Cardiac fibroblast (primary cell): Measurements from ENCODE around the gene ZFAND3.
"Not testable (repeated sequence)": the region's sequence is repeated elsewhere in the genome, so short reads cannot be mapped to it uniquely, and the experiment has no call there.

Experiments
- DNase-seq, 2 donors: peaks; one replicate each; pipeline versions ENCODE4 v3.0.0 to v3.0.0-alpha.2; 2010; ENCODE audit warnings: low read depth in 2 of 2
- H3K4me3 ChIP-seq, 2 donors: replicated peaks in 1 of 2; 1 replicate in 1 of 2; 2 replicates in 1 of 2; pipeline ENCODE4 v1.5.1; 2011; ENCODE audit warnings: low read depth in 2 of 2, low read length in 2 of 2, mild to moderate bottlenecking in 2 of 2, moderate library complexity in 1 of 2
- TF ChIP-seq, protein P1 (sequence below): IDR thresholded peaks from one replicate; pipeline ENCODE4 v1.5.1; 2011; ENCODE audit warnings: low read depth, mild to moderate bottlenecking, low read length, inconsistent platforms

ZFAND3 gene

DNA sequence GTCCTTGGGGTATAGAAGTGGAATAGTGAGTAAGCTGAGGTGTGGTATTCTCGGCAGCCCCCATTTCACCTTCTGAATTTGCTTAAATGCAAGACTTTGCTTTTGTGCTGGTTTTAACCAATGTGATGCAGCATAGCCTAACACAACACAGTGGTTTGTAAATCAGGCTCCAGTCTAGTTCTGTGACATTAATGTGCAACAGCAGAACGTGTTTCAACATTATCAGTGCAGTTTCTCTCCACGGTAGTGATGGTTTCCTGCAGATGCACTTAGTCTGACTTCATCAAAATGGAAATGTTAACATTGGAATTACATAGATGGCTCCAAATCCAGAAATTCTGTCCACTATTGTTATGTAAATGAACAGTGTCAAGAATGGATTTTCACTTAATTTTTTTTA lies 139.5 kb downstream of the ZFAND3 start:
- H3K4me3 ChIP-seq = no peak overlapping the region
- no peak for DNase-seq
- TF ChIP-seq, protein P1, sequence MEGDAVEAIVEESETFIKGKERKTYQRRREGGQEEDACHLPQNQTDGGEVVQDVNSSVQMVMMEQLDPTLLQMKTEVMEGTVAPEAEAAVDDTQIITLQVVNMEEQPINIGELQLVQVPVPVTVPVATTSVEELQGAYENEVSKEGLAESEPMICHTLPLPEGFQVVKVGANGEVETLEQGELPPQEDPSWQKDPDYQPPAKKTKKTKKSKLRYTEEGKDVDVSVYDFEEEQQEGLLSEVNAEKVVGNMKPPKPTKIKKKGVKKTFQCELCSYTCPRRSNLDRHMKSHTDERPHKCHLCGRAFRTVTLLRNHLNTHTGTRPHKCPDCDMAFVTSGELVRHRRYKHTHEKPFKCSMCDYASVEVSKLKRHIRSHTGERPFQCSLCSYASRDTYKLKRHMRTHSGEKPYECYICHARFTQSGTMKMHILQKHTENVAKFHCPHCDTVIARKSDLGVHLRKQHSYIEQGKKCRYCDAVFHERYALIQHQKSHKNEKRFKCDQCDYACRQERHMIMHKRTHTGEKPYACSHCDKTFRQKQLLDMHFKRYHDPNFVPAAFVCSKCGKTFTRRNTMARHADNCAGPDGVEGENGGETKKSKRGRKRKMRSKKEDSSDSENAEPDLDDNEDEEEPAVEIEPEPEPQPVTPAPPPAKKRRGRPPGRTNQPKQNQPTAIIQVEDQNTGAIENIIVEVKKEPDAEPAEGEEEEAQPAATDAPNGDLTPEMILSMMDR = no peak

DNA sequence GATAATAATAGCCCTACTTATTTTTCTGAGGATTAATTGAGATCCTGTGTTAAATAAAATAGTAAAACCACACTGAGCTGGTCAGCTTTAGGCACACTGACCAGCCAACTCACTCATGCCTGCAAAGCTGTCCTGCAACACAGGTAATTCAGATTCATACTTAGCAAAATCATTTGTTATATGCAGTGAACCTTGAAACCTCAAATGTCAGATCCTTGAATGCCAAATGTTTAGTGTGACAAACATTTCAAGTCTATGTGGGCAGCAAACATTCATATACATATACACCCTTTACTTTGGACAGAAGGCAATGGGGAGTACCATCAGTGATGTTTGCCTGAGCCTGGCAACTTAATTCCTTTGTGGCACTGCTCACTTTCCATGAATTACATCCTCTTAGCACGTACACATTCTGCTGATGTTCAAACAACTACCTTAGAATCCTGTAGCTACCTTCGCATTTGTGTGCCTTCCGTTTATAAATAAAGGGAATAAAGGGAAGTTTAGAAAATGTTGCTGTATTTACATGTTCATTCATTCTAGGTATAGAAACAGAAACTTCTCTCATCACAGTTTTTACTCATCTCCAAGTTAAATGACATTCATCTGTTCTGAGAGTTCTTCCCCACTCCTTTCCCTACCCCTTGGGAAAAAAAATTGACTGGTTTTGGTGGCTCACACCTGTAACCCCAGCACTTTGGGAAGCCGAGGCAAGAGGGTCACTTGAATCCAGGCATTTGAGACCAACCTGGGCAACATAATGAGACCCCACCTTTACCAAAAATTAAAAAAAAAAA lies 140.8 kb downstream of the ZFAND3 start:
- DNase-seq = no peak
- H3K4me3 ChIP-seq = no peak overlapping the region
- TF ChIP-seq, protein P1 = no peak

- H3K4me3 ChIP-seq, DNase-seq: not testable (repeated sequence)
Measured at GRCh38 chr6:37962481-37963080, 143.1 kb downstream of the ZFAND3 start.

GRCh38 chr6:37965964-37966676 lies 146.6 kb downstream of the ZFAND3 start:
- TF ChIP-seq, protein P1 = no peak
- peak; percentile 13 to 86 for DNase-seq
- no peak overlapping the region for H3K4me3 ChIP-seq

GRCh38 chr6:37966801-37967200 lies 147.3 kb downstream of the ZFAND3 start:
- no peak for DNase-seq
- no peak overlapping the region for H3K4me3 ChIP-seq
- TF ChIP-seq, protein P1 = no peak

GRCh38 chr6:37967651-37968050 lies 148.1 kb downstream of the ZFAND3 start:
- TF ChIP-seq, protein P1 = no peak
- no peak overlapping the region for H3K4me3 ChIP-seq
- no peak for DNase-seq

DNA sequence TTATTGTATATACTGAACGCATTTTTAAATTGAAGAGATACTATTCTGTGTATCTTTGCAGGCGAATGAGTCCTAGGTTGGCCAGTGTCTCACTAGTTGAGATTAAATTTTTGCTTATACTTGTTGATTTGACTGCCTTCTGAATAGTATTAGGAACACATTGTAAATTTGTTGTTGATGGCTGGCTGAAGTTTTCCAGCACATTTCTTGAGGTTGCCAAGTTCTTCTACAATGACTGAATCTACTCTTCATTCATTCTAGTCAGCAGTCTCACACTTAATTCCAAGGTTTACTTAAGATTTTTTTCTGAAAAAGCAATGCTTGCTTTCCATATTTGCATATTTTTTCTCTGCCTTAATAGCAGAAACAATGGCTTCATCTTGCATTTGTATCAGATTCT lies 151.7 kb downstream of the ZFAND3 start:
- TF ChIP-seq, protein P1 = no peak
- H3K4me3 ChIP-seq = no peak overlapping the region
- DNase-seq = peak in 1 of 2 donors; percentile 15
